H9 (cell line): Measurements from ENCODE around the gene ATP6V0B. TPM values are rescaled to one million over a fixed set of nuclear protein-coding genes. Genes with fewer than 3 reads are reported as not detected.

Source experiments
- DNase-seq: peaks from one replicate; pipeline ENCODE4 v3.0.0-alpha.2; 2017
- H2AFZ ChIP-seq: one replicate; pipeline ENCODE4 v1.6.1; 2013; ENCODE audit warnings: mild to moderate bottlenecking, low read length, control low read depth, moderate library complexity
- H2AK5ac ChIP-seq: 2 replicates; pipeline ENCODE4 v1.6.1; 2013; ENCODE audit warnings: low read length, control low read depth, mixed read lengths; ENCODE audit not compliant: insufficient read length
- H2BK120ac ChIP-seq: one replicate; pipeline ENCODE4 v1.6.1; 2013; ENCODE audit warnings: low read depth, mild to moderate bottlenecking, low read length, control low read depth, inconsistent platforms; ENCODE audit not compliant: poor library complexity, severe bottlenecking
- H2BK12ac ChIP-seq: 2 replicates; pipeline ENCODE4 v1.6.1; 2013; ENCODE audit warnings: low read length, control low read depth, mixed read lengths, low read depth; ENCODE audit not compliant: insufficient read length
- H2BK15ac ChIP-seq: 2 replicates; pipeline ENCODE4 v1.6.1; 2013; ENCODE audit warnings: low read depth, low read length, control low read depth
- H2BK20ac ChIP-seq: one replicate; pipeline ENCODE4 v1.6.1; 2013; ENCODE audit warnings: low read depth, mild to moderate bottlenecking, low read length, control low read depth, inconsistent platforms; ENCODE audit not compliant: poor library complexity, severe bottlenecking
- H2BK5ac ChIP-seq: 2 replicates; pipeline ENCODE4 v1.6.1; 2013; ENCODE audit warnings: low read length, control low read depth, mixed read lengths; ENCODE audit not compliant: insufficient read length
- H3K14ac ChIP-seq: 2 replicates; pipeline ENCODE4 v1.6.1; 2013; ENCODE audit warnings: low read length, control low read depth; ENCODE audit not compliant: insufficient read depth
- H3K18ac ChIP-seq: 2 replicates; pipeline ENCODE4 v1.6.1; 2013; ENCODE audit warnings: low read depth, mild to moderate bottlenecking, mixed read lengths, low read length, control low read depth; ENCODE audit not compliant: insufficient read length
- H3K23ac ChIP-seq: 2 replicates; pipeline ENCODE4 v1.6.1; 2013; ENCODE audit warnings: low read length, control low read depth, mixed read lengths, low read depth; ENCODE audit not compliant: insufficient read length
- H3K23me2 ChIP-seq: 2 replicates; pipeline ENCODE4 v1.6.1; 2013; ENCODE audit warnings: low read depth, mild to moderate bottlenecking, mixed read lengths, low read length, control low read depth; ENCODE audit not compliant: insufficient read length, poor library complexity, severe bottlenecking
- H3K27ac ChIP-seq: 2 replicates; pipeline ENCODE4 v1.5.1; 2013; ENCODE audit warnings: low read length, control low read depth, mixed read lengths, low read depth; ENCODE audit not compliant: insufficient read length
- H3K27me3 ChIP-seq: 2 replicates; pipeline ENCODE4 v1.6.1; 2013; ENCODE audit warnings: low read length, control low read depth, inconsistent platforms; ENCODE audit not compliant: insufficient read depth
- H3K4ac ChIP-seq: 2 replicates; pipeline ENCODE4 v1.6.1; 2013; ENCODE audit warnings: low read depth, mild to moderate bottlenecking, control low read depth, inconsistent platforms, low read length, moderate library complexity
- H3K4me1 ChIP-seq: 2 replicates; pipeline ENCODE4 v1.6.1; 2013; ENCODE audit warnings: low read length, control low read depth, inconsistent platforms; ENCODE audit not compliant: insufficient read depth
- H3K4me2 ChIP-seq: 2 replicates; pipeline ENCODE4 v1.6.1; 2013; ENCODE audit warnings: low read length, control low read depth, mixed read lengths; ENCODE audit not compliant: insufficient read length, insufficient read depth
- H3K56ac ChIP-seq: 2 replicates; pipeline ENCODE4 v1.6.1; 2013; ENCODE audit warnings: low read depth, mild to moderate bottlenecking, mixed read lengths, low read length, control low read depth; ENCODE audit not compliant: insufficient read length
- H3K79me1 ChIP-seq: 2 replicates; pipeline ENCODE4 v1.6.1; 2013; ENCODE audit warnings: low read depth, mild to moderate bottlenecking, moderate library complexity, low read length, control low read depth, inconsistent platforms; ENCODE audit not compliant: insufficient read depth, poor library complexity, severe bottlenecking
- H3K79me2 ChIP-seq: 2 replicates; pipeline ENCODE4 v1.6.1; 2013; ENCODE audit warnings: low read length, control low read depth, inconsistent platforms; ENCODE audit not compliant: insufficient read depth
- H3K9ac ChIP-seq: 2 replicates; pipeline ENCODE4 v1.6.1; 2013; ENCODE audit warnings: low read length, control low read depth, mixed read lengths; ENCODE audit not compliant: insufficient read length; ENCODE audit errors: extremely low read depth
- H3K9me3 ChIP-seq: one replicate; pipeline ENCODE4 v1.6.1; 2013; ENCODE audit warnings: low read depth, low read length, inconsistent platforms; ENCODE audit not compliant: control insufficient read depth
- H3T11ph ChIP-seq: one replicate; pipeline ENCODE4 v1.6.1; 2013; ENCODE audit warnings: mild to moderate bottlenecking, low read length, control low read depth, inconsistent platforms
- H4K20me1 ChIP-seq: one replicate; pipeline ENCODE4 v1.6.1; 2013; ENCODE audit not compliant: control insufficient read depth, insufficient read length, insufficient read depth
- H4K5ac ChIP-seq: 2 replicates; pipeline ENCODE4 v1.6.1; 2013; ENCODE audit warnings: low read depth, mild to moderate bottlenecking, mixed read lengths, low read length, control low read depth; ENCODE audit not compliant: insufficient read length
- H4K8ac ChIP-seq: replicated peaks from 2 replicates; pipeline ENCODE4 v1.6.1; 2013; ENCODE audit warnings: low read length, control low read depth, mixed read lengths, low read depth; ENCODE audit not compliant: insufficient read length
- H4K91ac ChIP-seq: 2 replicates; pipeline ENCODE4 v1.6.1; 2013; ENCODE audit warnings: low read depth, mild to moderate bottlenecking, moderate library complexity, mixed read lengths, low read length, control low read depth; ENCODE audit not compliant: insufficient read length
- H3K27ac Mint-ChIP-seq, 3 experiments: 2 replicates in 2 of 3; 3 replicates in 1 of 3; pipeline ENCODE4 v1.8.0; 2020 to 2021; ENCODE audit warnings: mixed read lengths in 3 of 3, mild to moderate bottlenecking in 1 of 3, moderate library complexity in 1 of 3
- H3K27me3 Mint-ChIP-seq: 2 replicates; pipeline ENCODE4 v1.8.0; 2021; ENCODE audit warnings: low read depth, mild to moderate bottlenecking, moderate library complexity, mixed read lengths
- H3K36me3 Mint-ChIP-seq, 3 experiments: 2 replicates in 2 of 3; 3 replicates in 1 of 3; pipeline ENCODE4 v1.8.0; 2020 to 2021; ENCODE audit warnings: low read depth in 3 of 3, mixed read lengths in 3 of 3; ENCODE audit not compliant: insufficient read depth in 1 of 3
- H3K4me1 Mint-ChIP-seq, 2 experiments: 2 replicates each; pipeline ENCODE4 v1.8.0; 2020; ENCODE audit warnings: mixed read lengths in 2 of 2
- H3K4me3 Mint-ChIP-seq, 2 experiments: 2 replicates in 1 of 2; 3 replicates in 1 of 2; pipeline ENCODE4 v1.8.0; 2020 to 2021; ENCODE audit warnings: mild to moderate bottlenecking in 2 of 2, mixed read lengths in 2 of 2, moderate library complexity in 1 of 2
- H3K9me3 Mint-ChIP-seq, 2 experiments: 2 replicates in 1 of 2; 3 replicates in 1 of 2; pipeline ENCODE4 v1.8.0; 2020; ENCODE audit warnings: mild to moderate bottlenecking in 2 of 2, mixed read lengths in 2 of 2, moderate library complexity in 1 of 2
- CTCF ChIP-seq: fragments of 200-600 bp; sonication (generic); conservative IDR thresholded peaks from 3 replicates; pipeline ENCODE4 v1.8.0; 2021; ENCODE audit warnings: antibody characterized with exemption, mild to moderate bottlenecking
- WGBS: extraction: QIAGEN DNeasy Blood & Tissue Kit; methylation state at CpG from one replicate; pipeline ENCODE4 v1.1.7; 2013; ENCODE audit warnings: missing lambda C conversion rate, low lambda C conversion rate, mixed read lengths; ENCODE audit not compliant: insufficient read length; ENCODE audit errors: extremely low coverage; 5-methylcytosine and 5-hydroxymethylcytosine counted together
- total RNA-seq: library from RNA; stranded (reverse); gene quantifications from 2 replicates; pipeline ENCODE4 v1.2.1, GENCODE V29; 2021

The ATP6V0B gene
- total RNA-seq, 1 experiment from 2014 or later = 131 TPM

GRCh38 chr1:44027320-44027719 lies 52.6 kb downstream of the ATP6V0B start:
- no CpG with 5 or more reads among the region's 3 CpGs for WGBS
- Histone ChIP-seq H3K27ac (no peak overlapping the region), H2BK5ac (no peak overlapping the region), H2BK12ac (no peak overlapping the region), H3K79me2 (no peaks in the 10 kb centered on the region), H3K79me1 (no peaks in the 10 kb centered on the region), H2BK20ac (no peak overlapping the region), H3T11ph (no peak overlapping the region), H3K23ac (no peak overlapping the region), H3K27me3 (no peaks in the 10 kb centered on the region), H3K18ac (no peak overlapping the region), H2BK15ac (no peak overlapping the region), H4K91ac (no peak overlapping the region), H4K5ac (no peak overlapping the region), H4K20me1 (no peaks in the 10 kb centered on the region), H3K56ac (no peak overlapping the region), H2AFZ (no peak overlapping the region), H3K4me2 (no peak overlapping the region), H2AK5ac (no peak overlapping the region), H2BK120ac (no peak overlapping the region), H3K9ac (no peak overlapping the region), H3K14ac (no peak overlapping the region), H3K9me3 (no peaks in the 10 kb centered on the region), H3K23me2 (peaks cover 7% of the 10 kb centered on the region), H3K4me1 (peaks cover 6% of the 10 kb centered on the region; the same call in 1 of the 2 replicates), H3K4ac (no peak overlapping the region), H4K8ac (no peak overlapping the region)
- Mint-ChIP-seq H3K9me3 (no peaks in the 10 kb centered on the region), H3K27ac (peak overlapping the region in 1 of 3 experiments; percentile 49; a peak in 1 of 7 replicates), H3K36me3 (peaks cover 18 to 34% (median 21%) of the 10 kb centered on the region in 3 experiments), H3K4me1 (peaks cover 31 to 32% of the 10 kb centered on the region in 2 experiments), H3K27me3 (peaks cover 4% of the 10 kb centered on the region), H3K4me3 (no peak overlapping the region)
- no peak for DNase-seq
- TF ChIP-seq CTCF = no peak

Other genes with a start within 250 kb of the ATP6V0B start
- gene ARTN, start 41.2 kb upstream of the ATP6V0B start, total RNA-seq = 10.6 and 11.6 TPM in 2 replicates
- gene IPO13, start 28.0 kb upstream of the ATP6V0B start, total RNA-seq = 22.0 and 24.5 TPM in 2 replicates
- gene DPH2, start 5.0 kb upstream of the ATP6V0B start, total RNA-seq = 74.4 and 79.6 TPM in 2 replicates
- gene B4GALT2, start 4.2 kb downstream of the ATP6V0B start, total RNA-seq = 70.9 and 74.0 TPM in 2 replicates
- gene CCDC24, start 16.6 kb downstream of the ATP6V0B start, total RNA-seq = 11.8 and 12.4 TPM in 2 replicates
- 29.5 and 30.1 TPM in 2 replicates for gene SLC6A9, start 56.5 kb downstream of the ATP6V0B start, total RNA-seq
- 0.09 TPM in 2 replicates for gene KLF17, start 143.9 kb downstream of the ATP6V0B start, total RNA-seq
- gene KLF18, start 166.7 kb downstream of the ATP6V0B start, total RNA-seq = 0.07 and 0.18 TPM in 2 replicates
- 54.7 and 55.3 TPM in 2 replicates for gene DMAP1, start 238.5 kb downstream of the ATP6V0B start, total RNA-seq